Measurements from ENCODE around the gene STAG1.
"Not testable (repeated sequence)": the region's sequence is repeated elsewhere in the genome, so short reads cannot be mapped to it uniquely, and the experiment has no call there.

STAG1 gene

GRCh38 chr3:136745916-136746315, 6.3 kb downstream of the STAG1 start:
- DNase-seq (ENCODE audit: low read depth, low spot score), result no peak

DNA sequence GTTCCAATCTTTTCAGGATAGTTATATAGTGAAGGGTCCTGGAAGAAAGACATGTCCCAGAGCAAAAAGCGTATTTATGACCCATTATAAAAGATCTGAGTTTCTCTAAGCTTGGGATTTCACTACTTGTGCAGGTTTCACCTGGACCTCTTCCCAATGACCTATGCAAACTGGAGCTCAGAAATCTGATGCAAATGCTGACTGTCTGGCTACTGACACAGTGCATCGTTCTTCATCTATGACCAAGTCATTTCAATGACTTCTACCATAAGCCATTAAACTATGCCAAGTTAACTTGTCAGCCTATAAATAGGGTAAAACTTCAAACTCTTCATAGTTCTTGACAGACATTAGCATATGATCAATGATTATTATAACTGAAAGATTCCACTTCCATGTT, 11.1 kb downstream of the STAG1 start:
- DNase-seq (ENCODE audit: low read depth, low spot score), result no peak

GRCh38 chr3:136740351-136740958, 11.7 kb downstream of the STAG1 start:
- DNase-seq (ENCODE audit: low read depth, low spot score), result no peak

DNA sequence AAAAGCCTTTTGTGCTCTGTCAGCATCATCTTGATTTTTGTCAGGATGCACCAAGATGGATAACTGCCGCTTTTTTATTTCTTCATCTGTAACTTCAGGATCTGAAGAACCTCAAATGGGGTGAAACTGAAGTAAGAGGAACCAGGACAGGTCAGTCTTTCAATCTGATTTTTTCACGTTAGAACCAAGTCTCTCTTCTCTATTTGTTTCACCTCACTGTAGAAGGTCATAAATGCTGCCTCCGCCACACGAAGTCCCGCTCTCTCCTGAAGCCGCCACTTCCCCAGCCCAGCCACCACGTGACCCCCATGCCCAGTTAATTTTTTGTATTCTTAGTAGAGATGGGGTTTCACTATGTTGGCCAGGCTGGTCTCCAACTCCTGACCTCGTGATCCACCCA, 15.2 kb downstream of the STAG1 start:
- DNase-seq (ENCODE audit: low read depth, low spot score), result not testable (repeated sequence)

GRCh38 chr3:136735103-136735502, 17.1 kb downstream of the STAG1 start:
- DNase-seq (ENCODE audit: low read depth, low spot score), result no peak

DNA sequence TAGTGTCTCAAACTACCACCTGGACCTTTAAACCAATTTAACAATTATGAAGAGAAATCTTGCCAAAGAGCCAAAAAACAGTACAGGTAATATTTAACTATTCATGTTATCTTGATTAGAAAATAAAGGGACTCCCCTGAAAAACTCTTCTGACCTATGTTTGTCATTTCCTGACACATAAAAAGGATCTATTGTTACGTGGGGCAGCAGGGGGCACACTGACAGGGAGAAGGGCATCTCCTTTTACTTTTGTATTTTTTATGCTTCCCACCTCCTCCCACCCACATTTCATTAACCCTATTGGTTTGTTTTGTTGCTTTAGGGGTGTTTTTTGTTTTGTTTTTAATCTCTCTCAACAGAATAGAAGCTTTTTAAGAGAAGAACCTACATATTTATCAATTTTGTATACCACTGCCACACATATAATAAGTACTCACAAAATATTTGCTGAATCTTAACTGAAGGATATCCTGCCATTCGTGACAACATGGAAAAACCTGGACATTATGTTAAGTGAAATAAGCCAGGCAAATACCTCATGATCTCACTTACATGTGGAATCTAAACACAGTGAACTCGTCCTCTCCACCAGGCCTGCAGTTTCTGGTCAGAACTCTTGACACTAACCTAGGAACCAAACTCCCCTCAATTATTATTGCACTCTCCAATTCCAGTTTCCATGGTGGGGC, 17.7 kb downstream of the STAG1 start:
- DNase-seq (ENCODE audit: low read depth, low spot score), result no peak

GRCh38 chr3:136733317-136733833, 18.8 kb downstream of the STAG1 start:
- no peak for DNase-seq (ENCODE audit: low read depth, low spot score)

DNA sequence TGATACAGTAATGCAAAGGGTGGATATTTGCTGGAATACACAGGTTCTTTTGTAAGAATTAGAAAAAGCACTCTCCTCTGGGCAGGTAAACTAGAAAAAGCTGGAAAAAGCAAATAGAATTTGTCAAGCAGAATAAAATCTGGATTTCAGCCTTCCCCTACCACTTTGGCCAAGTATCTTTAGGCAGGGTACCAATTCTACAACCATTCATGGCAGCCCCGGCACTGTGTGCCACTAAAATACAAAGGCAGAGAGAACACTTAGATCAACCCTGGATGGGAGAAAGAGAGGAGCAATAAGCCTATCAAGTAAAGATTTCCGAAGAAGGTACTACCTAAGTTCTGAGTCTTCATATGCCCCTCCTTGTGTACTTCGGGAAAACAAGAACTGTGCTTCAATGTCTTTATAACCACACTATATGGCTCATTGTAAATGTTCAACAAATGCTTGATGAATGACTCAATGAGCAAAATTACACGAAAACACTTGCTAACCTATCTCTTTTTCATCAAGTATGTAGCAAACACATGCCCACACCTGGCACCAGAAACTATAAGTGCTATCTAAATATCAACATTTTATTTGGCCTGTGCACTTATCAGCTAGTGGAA, 20.8 kb downstream of the STAG1 start:
- no peak for DNase-seq (ENCODE audit: low read depth, low spot score)

GRCh38 chr3:136730595-136731273, 21.4 kb downstream of the STAG1 start:
- no peak for DNase-seq (ENCODE audit: low read depth, low spot score)

- DNase-seq (ENCODE audit: low read depth, low spot score), result no peak
Observed at GRCh38 chr3:136728918-136729317, 23.3 kb downstream of the STAG1 start.

- no peak for DNase-seq (ENCODE audit: low read depth, low spot score)
Observed at GRCh38 chr3:136728473-136728872, 23.7 kb downstream of the STAG1 start.

GRCh38 chr3:136725468-136725867, 26.7 kb downstream of the STAG1 start:
- DNase-seq (ENCODE audit: low read depth, low spot score), result no peak

DNA sequence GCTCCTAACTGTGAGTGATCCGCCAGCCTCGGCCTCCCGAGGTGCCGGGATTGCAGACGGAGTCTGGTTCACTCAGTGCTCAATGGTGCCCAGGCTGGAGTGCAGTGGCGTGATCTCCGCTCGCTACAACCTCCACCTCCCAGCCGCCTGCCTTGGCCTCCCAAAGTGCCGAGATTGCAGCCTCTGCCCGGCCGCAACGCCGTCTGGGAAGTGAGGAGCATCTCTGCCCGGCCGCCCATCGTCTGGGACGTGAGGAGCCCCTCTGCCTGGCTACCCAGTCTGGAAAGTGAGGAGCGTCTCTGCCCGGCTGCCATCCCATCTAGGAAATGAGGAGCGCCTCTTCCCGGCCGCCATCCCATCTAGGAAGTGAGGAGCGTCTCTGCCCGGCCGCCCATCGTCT, 29.3 kb downstream of the STAG1 start:
- not testable (repeated sequence) for DNase-seq (ENCODE audit: low read depth, low spot score)

DNA sequence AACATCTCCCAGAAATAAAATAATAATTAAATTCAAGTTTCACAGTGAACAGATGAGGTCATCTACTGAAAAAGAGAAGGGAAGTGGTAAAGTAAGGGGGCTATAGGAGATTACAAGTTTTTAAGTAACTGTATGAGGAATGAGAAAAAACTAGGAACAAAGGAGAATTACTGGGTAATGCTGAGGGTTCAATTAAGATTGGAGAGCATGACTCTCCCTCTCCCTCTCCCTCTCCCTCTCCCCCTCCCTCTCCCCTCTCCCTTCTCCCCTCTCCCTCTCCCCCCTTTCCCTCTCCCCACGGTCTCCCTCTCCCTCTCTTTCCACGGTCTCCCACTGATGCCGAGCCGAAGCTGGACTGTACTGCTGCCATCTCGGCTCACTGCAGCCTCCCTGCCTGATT, 29.8 kb downstream of the STAG1 start:
- DNase-seq (ENCODE audit: low read depth, low spot score), result not testable (repeated sequence)

DNA sequence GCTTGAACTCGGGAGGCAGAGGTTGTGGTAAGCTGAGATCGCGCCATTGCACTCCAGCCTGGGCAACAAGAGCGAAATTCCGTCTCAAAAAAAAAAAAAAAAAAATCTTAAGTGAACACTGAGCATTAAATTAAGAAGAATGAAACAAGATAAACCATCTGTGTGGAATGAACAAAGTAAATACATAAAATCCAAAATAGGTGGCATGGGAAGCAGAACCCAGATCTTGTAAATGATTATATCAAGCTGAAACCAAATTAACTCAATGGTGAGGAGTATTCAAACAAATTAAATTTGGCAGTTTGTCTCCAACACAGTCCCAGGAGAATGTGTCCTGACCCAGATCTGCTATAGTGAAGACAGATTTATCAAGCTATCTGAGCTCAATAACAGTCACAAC, 32.1 kb downstream of the STAG1 start:
- no peak for DNase-seq (ENCODE audit: low read depth, low spot score)

DNA sequence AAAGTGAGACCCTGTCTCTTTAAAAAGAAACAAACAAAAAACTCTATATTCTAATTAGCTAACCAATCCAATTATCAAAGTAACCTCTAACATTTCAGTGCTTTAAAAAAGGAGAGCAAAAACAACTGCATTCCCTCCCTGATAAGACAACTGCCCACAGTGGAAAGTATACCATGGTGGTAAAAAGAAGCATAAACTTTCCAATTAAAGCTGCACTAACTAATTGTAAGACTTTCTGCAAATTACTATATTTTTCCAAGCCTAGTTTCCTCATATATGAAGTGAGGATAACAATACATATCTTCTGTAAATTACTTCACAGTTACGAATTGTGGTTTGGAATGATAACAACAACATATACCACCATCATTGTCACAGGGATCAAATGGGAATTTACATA, 35.5 kb downstream of the STAG1 start:
- no peak for DNase-seq (ENCODE audit: low read depth, low spot score)

GRCh38 chr3:136714020-136714419, 38.2 kb downstream of the STAG1 start:
- DNase-seq (ENCODE audit: low read depth, low spot score), result no peak

DNA sequence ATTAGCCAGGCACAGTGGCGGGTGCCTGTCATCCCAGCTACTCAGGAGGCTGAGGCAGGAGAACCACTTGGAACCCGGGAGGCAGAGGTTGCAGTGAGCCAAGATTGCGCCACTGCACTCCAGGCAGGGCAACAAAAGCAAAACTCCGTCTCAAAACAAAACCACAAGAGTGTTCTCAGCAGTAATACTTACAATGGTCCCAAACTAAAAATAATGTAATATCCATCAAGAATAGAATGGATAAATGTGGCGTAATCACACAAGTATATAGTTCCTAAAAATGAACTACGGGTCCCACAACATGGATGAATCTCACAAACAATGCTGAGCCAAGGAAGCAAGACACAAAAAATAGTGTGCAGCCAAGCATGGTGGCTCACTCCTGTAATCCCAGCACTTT, 39.2 kb downstream of the STAG1 start:
- no peak for DNase-seq (ENCODE audit: low read depth, low spot score)

- DNase-seq (ENCODE audit: low read depth, low spot score), result not testable (repeated sequence)
Observed at GRCh38 chr3:136711888-136712287, 40.3 kb downstream of the STAG1 start.

- no peak for DNase-seq (ENCODE audit: low read depth, low spot score)
Observed at GRCh38 chr3:136711277-136711676, 40.9 kb downstream of the STAG1 start.

GRCh38 chr3:136709775-136710174, 42.4 kb downstream of the STAG1 start:
- DNase-seq (ENCODE audit: low read depth, low spot score), result not testable (repeated sequence)

GRCh38 chr3:136708333-136708985, 43.7 kb downstream of the STAG1 start:
- no peak for DNase-seq (ENCODE audit: low read depth, low spot score)

All from activated CD4-positive, CD25-positive, alpha-beta regulatory T cell treated with anti-CD3 and anti-CD28 coated beads, Interleukin-2, amount 50 U/mL, for 16 hours (primary cell).